ENCODE data around the gene MRO. TPM values are rescaled to one million over a fixed set of nuclear protein-coding genes. Genes with fewer than 3 reads are reported as not detected.
"Not testable (repeated sequence)": the region's sequence is repeated elsewhere in the genome, so short reads cannot be mapped to it uniquely, and the experiment has no call there.

The MRO gene
- total RNA-seq, 2 experiments from 2014 or later = not detected

DNA sequence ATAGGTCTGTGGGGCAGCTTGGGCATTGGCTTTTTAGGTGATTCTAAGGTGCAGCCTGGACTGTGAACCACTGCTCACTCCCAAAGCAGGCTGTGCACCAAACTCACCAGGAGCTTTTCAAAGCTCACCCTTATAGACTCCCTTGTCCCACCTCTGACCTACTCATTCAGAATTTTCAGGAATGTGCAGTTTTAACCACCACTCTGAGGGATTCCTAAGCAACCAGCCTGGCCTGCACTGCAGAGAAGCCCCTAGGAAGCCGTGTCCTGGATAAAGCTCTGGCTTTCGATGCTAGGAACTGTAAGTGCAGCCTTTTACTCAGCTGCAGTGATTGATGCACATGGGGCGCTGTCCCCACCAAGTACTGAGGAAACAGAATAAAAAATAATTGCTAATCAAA, 33.0 kb downstream of the MRO start:
- DNase-seq (no peak), ATAC-seq (no peak)
- Mint-ChIP-seq H3K9me3 (ENCODE audit: insufficient read depth) (no peaks in the 10 kb centered on the region), H3K4me3 (no peak overlapping the region), H3K4me1 (ENCODE audit: low read depth) (no peaks in the 10 kb centered on the region), H3K36me3 (ENCODE audit: low read depth) (no peaks in the 10 kb centered on the region), H3K27me3 (ENCODE audit: low read depth) (peaks cover 17% of the 10 kb centered on the region), H3K27ac (no peak overlapping the region)
- POLR2A ChIA-PET = no interaction called here
- CTCF ChIA-PET = interaction anchor here (0.9 kb wide), 1 partner anchor 33 kb away, joined by 3 read pairs; no protein-coding TSS in a partner anchor

- no peaks in the 10 kb centered on the region for H3K36me3 Mint-ChIP-seq (ENCODE audit: low read depth)
- H3K27ac Mint-ChIP-seq = no peak overlapping the region
- ChIA-PET POLR2A (no interaction called here), CTCF (no interaction called here)
- H3K4me3 Mint-ChIP-seq = no peak overlapping the region
- no peaks in the 10 kb centered on the region for H3K9me3 Mint-ChIP-seq (ENCODE audit: insufficient read depth)
- no peak for ATAC-seq
- H3K27me3 Mint-ChIP-seq (ENCODE audit: low read depth) = peaks cover 16% of the 10 kb centered on the region
- H3K4me1 Mint-ChIP-seq (ENCODE audit: low read depth) = no peaks in the 10 kb centered on the region
- DNase-seq = no peak
Measured at GRCh38 chr18:50783553-50783952, 36.3 kb downstream of the MRO start.

DNA sequence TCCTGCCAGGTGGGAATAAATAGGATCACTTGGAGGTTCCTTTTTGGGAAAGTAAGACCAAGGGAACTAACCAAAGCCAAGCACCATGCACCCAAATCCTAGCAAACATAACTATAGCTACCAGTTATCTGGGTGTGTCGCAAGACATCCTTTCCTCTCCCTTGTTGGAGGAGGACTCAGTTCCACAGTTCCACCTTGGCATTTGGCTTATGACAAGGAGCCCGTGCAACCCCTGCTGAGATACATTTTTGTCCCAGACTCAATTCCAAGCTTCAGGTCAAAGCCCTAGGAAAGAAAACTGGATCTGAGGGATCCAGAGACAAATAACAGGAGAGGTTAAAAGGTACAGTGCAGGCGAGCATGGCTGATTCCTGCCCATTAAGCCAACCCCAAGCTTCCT, 40.8 kb downstream of the MRO start:
- H3K27me3 Mint-ChIP-seq (ENCODE audit: low read depth) = peaks cover 16% of the 10 kb centered on the region
- DNase-seq; H3K4me1 Mint-ChIP-seq (ENCODE audit: low read depth); ATAC-seq; H3K4me3 Mint-ChIP-seq; H3K36me3 Mint-ChIP-seq (ENCODE audit: low read depth); H3K27ac Mint-ChIP-seq; POLR2A ChIA-PET; CTCF ChIA-PET; H3K9me3 Mint-ChIP-seq (ENCODE audit: insufficient read depth): not testable (repeated sequence)

- CTCF ChIA-PET = interaction anchor here (0.7 kb wide), 1 partner anchor 450 kb away, joined by 3 read pairs; no protein-coding TSS in a partner anchor
- ATAC-seq (no peak), DNase-seq (no peak)
- Mint-ChIP-seq H3K9me3 (ENCODE audit: insufficient read depth) (no peaks in the 10 kb centered on the region), H3K27me3 (ENCODE audit: low read depth) (peaks cover 11% of the 10 kb centered on the region), H3K4me1 (ENCODE audit: low read depth) (no peaks in the 10 kb centered on the region), H3K27ac (no peak overlapping the region), H3K36me3 (ENCODE audit: low read depth) (no peaks in the 10 kb centered on the region), H3K4me3 (no peak overlapping the region)
- POLR2A ChIA-PET = no interaction called here
Measured at GRCh38 chr18:50776383-50776782, 43.4 kb downstream of the MRO start.

DNA sequence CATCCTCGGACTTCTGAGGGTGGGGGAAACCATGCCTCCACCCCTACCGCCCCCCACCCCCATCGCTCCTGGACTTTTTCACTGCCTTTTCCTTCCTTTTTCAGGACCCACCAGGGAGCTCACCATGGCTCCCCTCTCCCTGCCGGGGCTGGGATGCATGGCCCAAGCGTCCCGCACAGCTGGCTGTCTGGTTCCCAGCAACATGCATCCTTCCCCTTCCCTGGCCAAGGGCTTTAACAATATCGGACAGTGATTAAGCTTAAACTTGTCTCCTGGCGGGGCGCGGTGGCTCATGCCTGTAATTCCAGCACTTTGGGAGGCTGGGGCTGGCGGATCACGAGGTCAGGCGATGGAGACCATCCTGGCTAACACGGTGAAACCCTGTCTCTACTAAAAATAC, 44.1 kb downstream of the MRO start:
- CTCF ChIA-PET = interaction anchor here (0.7 kb wide), 1 partner anchor 451 kb away, joined by 3 read pairs; no protein-coding TSS in a partner anchor
- POLR2A ChIA-PET = no interaction called here
- ATAC-seq (no peak), DNase-seq (no peak)
- Mint-ChIP-seq H3K27ac (no peak overlapping the region), H3K36me3 (ENCODE audit: low read depth) (no peaks in the 10 kb centered on the region), H3K4me3 (no peak overlapping the region), H3K27me3 (ENCODE audit: low read depth) (peaks cover 11% of the 10 kb centered on the region), H3K4me1 (ENCODE audit: low read depth) (no peaks in the 10 kb centered on the region), H3K9me3 (ENCODE audit: insufficient read depth) (no peaks in the 10 kb centered on the region)

DNA sequence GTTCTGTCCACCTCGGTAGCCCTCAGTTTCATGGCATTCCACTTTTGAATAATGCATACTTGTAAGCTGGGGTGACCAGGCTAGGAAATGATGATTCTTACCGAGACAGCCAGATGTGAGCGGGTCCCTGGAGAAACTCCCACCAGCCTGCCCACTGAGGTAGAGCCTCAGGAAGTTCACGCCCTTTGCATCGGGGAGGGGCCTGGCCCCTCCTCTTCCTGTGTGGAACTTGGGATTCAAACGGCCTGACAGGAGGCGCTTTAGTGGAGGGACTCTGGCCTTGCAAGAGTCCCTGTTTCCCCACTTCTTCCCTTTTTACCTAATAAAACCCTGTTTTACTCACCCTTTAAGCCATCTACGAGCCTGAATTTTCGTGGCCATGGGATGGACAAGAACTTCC, 44.6 kb downstream of the MRO start:
- POLR2A ChIA-PET = no interaction called here
- H3K4me3 Mint-ChIP-seq = no peak overlapping the region

DNA sequence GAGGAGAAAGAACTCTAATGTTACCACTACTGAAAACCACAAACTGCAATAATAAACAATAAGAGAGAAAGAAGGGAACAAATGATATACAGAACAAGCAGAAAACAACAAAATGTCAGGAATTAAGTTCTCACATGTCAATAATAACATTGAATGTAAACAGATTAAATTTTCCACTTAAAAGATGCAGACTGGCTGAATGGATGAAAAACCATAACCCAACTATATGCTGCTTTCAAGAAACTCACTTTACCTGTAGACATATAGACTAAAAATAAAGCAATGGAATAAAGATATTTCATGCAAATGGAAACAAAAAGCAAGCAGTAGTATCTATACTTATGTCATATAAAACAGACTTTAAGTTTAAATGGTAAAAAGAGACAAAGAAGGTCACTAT, 50.4 kb downstream of the MRO start:
- no peak for ATAC-seq
- ChIA-PET POLR2A (no interaction called here), CTCF (no interaction called here)
- Mint-ChIP-seq H3K36me3 (ENCODE audit: low read depth) (peaks cover 2% of the 10 kb centered on the region), H3K27me3 (ENCODE audit: low read depth) (peaks cover 12% of the 10 kb centered on the region), H3K4me3 (no peak overlapping the region), H3K9me3 (ENCODE audit: insufficient read depth) (no peaks in the 10 kb centered on the region), H3K4me1 (ENCODE audit: low read depth) (no peaks in the 10 kb centered on the region), H3K27ac (no peak overlapping the region)
- no peak for DNase-seq

More for the DNA sequence above, 44.6 kb downstream of the MRO start:
- Mint-ChIP-seq H3K4me1 (ENCODE audit: low read depth) (no peaks in the 10 kb centered on the region), H3K27ac (no peak overlapping the region), H3K36me3 (ENCODE audit: low read depth) (no peaks in the 10 kb centered on the region), H3K27me3 (ENCODE audit: low read depth) (peaks cover 11% of the 10 kb centered on the region), H3K9me3 (ENCODE audit: insufficient read depth) (no peaks in the 10 kb centered on the region)
- CTCF ChIA-PET = no interaction called here
- ATAC-seq = no peak
- no peak for DNase-seq

- peaks cover 5% of the 10 kb centered on the region for H3K27me3 Mint-ChIP-seq (ENCODE audit: low read depth)
- H3K4me1 Mint-ChIP-seq (ENCODE audit: low read depth) = no peaks in the 10 kb centered on the region
- H3K36me3 Mint-ChIP-seq (ENCODE audit: low read depth) = no peaks in the 10 kb centered on the region
- POLR2A ChIA-PET = interaction anchor here (0.6 kb wide), 1 partner anchor 217 kb away, joined by 3 read pairs; no protein-coding TSS in a partner anchor
- ATAC-seq = no peak
- H3K4me3 Mint-ChIP-seq = no peak overlapping the region
- no peaks in the 10 kb centered on the region for H3K9me3 Mint-ChIP-seq (ENCODE audit: insufficient read depth)
- H3K27ac Mint-ChIP-seq = no peak overlapping the region
- CTCF ChIA-PET = no interaction called here
- DNase-seq = no peak
Measured at GRCh38 chr18:50757358-50757757, 62.5 kb downstream of the MRO start.

- ATAC-seq = no peak
- peaks cover 15% of the 10 kb centered on the region for H3K27me3 Mint-ChIP-seq (ENCODE audit: low read depth)
- no peak overlapping the region for H3K4me3 Mint-ChIP-seq
- ChIA-PET CTCF (no interaction called here), POLR2A (no interaction called here)
- no peaks in the 10 kb centered on the region for H3K4me1 Mint-ChIP-seq (ENCODE audit: low read depth)
- no peak for DNase-seq
- H3K27ac Mint-ChIP-seq = no peak overlapping the region
- H3K36me3 Mint-ChIP-seq (ENCODE audit: low read depth) = no peaks in the 10 kb centered on the region
- no peaks in the 10 kb centered on the region for H3K9me3 Mint-ChIP-seq (ENCODE audit: insufficient read depth)
Measured at GRCh38 chr18:50754297-50754696, 65.5 kb downstream of the MRO start.

DNA sequence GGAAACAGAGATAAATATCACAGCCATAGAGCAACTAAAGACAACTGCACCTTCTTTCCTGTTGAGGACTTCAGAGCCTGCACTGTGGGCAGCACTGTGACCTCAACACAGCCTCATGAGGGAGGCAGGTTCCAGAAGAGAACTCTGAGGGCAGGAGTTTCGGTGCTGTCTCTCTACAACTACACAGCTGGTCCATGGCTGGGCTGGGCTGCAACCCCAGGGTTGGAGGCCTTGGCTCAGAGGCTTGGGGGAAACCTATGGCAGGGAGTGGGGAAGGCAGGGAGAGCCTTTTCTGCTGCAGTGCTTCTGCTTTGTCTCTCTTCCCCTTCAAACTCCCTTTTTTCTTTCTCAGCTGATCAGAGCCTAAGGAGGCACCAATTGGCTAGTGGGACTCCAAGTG, 66.5 kb downstream of the MRO start:
- no peak overlapping the region for H3K4me3 Mint-ChIP-seq
- ChIA-PET CTCF (no interaction called here), POLR2A (no interaction called here)
- H3K4me1 Mint-ChIP-seq (ENCODE audit: low read depth) = no peaks in the 10 kb centered on the region
- ATAC-seq = no peak
- H3K27me3 Mint-ChIP-seq (ENCODE audit: low read depth) = peaks cover 15% of the 10 kb centered on the region
- no peak overlapping the region for H3K27ac Mint-ChIP-seq
- no peaks in the 10 kb centered on the region for H3K9me3 Mint-ChIP-seq (ENCODE audit: insufficient read depth)
- DNase-seq = no peak
- H3K36me3 Mint-ChIP-seq (ENCODE audit: low read depth) = no peaks in the 10 kb centered on the region

DNA sequence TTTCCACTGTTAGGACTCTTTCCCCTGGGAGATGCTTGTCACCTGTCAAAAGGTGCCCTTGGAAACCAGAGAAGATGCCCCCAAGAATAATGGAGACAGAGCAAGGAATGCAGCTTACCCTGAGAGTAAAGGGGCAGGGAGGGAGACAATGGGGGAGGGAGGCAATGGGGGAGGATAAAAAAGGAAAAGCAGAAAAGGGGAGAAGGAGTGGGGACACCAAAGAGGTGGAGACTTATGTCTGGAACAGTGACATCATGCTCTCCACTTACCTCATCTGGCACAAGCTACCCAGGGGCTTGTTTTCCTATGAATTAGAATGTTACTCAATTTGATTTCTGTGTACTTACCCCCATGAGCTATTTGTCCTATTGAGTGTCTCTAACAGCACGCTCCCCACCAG, 67.9 kb downstream of the MRO start:
- Mint-ChIP-seq H3K4me1 (ENCODE audit: low read depth) (no peaks in the 10 kb centered on the region), H3K9me3 (ENCODE audit: insufficient read depth) (no peaks in the 10 kb centered on the region), H3K27ac (no peak overlapping the region), H3K4me3 (no peak overlapping the region), H3K27me3 (ENCODE audit: low read depth) (peaks cover 15% of the 10 kb centered on the region), H3K36me3 (ENCODE audit: low read depth) (no peaks in the 10 kb centered on the region)
- CTCF ChIA-PET = no interaction called here
- DNase-seq (no peak), ATAC-seq (no peak)
- POLR2A ChIA-PET = interaction anchor here (0.6 kb wide), 2 partner anchors 288 to 1602 kb away, joined by 3 read pairs; no protein-coding TSS in a partner anchor

GRCh38 chr18:50751490-50751889, 68.3 kb downstream of the MRO start:
- DNase-seq (no peak), ATAC-seq (no peak)
- Mint-ChIP-seq H3K4me3 (no peak overlapping the region), H3K9me3 (ENCODE audit: insufficient read depth) (no peaks in the 10 kb centered on the region), H3K36me3 (ENCODE audit: low read depth) (no peaks in the 10 kb centered on the region), H3K4me1 (ENCODE audit: low read depth) (no peaks in the 10 kb centered on the region), H3K27ac (no peak overlapping the region), H3K27me3 (ENCODE audit: low read depth) (peaks cover 14% of the 10 kb centered on the region)
- CTCF ChIA-PET = no interaction called here
- POLR2A ChIA-PET = interaction anchor here (0.6 kb wide), 2 partner anchors 288 to 1602 kb away, joined by 3 read pairs; no protein-coding TSS in a partner anchor

DNA sequence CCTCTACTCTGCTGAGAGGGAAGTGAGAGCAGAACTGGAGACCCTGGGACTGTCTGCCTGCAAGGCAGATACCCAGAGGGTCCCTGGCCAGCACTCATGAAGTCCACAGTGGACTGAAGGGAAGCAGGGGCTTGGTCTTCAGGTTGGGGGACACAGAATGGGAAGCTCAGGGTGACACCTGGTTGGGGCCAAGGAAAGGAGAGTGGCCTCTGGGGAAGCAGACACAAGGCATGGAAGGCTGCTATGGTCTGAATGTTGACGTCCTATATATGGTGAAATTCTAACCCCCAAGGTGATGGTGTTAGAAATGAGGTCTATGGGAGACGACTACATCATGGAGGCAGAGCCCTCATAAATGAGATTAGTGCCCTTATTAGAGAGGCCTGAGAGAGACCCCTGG, 69.3 kb downstream of the MRO start:
- Mint-ChIP-seq H3K27ac (no peak overlapping the region), H3K9me3 (ENCODE audit: insufficient read depth) (no peaks in the 10 kb centered on the region), H3K4me1 (ENCODE audit: low read depth) (no peaks in the 10 kb centered on the region), H3K27me3 (ENCODE audit: low read depth) (peaks cover 12% of the 10 kb centered on the region), H3K4me3 (no peak overlapping the region), H3K36me3 (ENCODE audit: low read depth) (no peaks in the 10 kb centered on the region)
- DNase-seq (no peak), ATAC-seq (no peak)
- CTCF ChIA-PET = no interaction called here
- POLR2A ChIA-PET = no interaction called here
